HUES48 (cell line): Measurements from ENCODE around the gene PLVAP.

Source experiments
- H3K27ac ChIP-seq: one replicate; pipeline ENCODE4 v1.7.0; 2013; ENCODE audit warnings: low read depth, low read length, inconsistent platforms
- H3K27me3 ChIP-seq: 2 replicates; pipeline ENCODE4 v1.6.1; 2013; ENCODE audit warnings: mild to moderate bottlenecking, low read length; ENCODE audit not compliant: control insufficient read depth, insufficient read depth
- H3K36me3 ChIP-seq: 2 replicates; pipeline ENCODE4 v1.6.1; 2013; ENCODE audit warnings: low read length; ENCODE audit not compliant: control insufficient read depth, insufficient read depth
- H3K4me1 ChIP-seq: 2 replicates; pipeline ENCODE4 v1.6.1; 2013; ENCODE audit warnings: mild to moderate bottlenecking, low read length; ENCODE audit not compliant: control insufficient read depth, insufficient read depth
- H3K4me3 ChIP-seq: 2 replicates; pipeline ENCODE4 v1.5.1; 2013; ENCODE audit warnings: mild to moderate bottlenecking, low read depth, low read length
- H3K9ac ChIP-seq: 2 replicates; pipeline ENCODE4 v1.6.1; 2013; ENCODE audit warnings: mild to moderate bottlenecking, low read depth, low read length, moderate library complexity
- H3K9me3 ChIP-seq: 2 replicates; pipeline ENCODE4 v1.6.1; 2013; ENCODE audit warnings: low read length; ENCODE audit not compliant: control insufficient read depth, insufficient read depth

Gene PLVAP

GRCh38 chr19:17332677-17333581 is 44.2 kb downstream of the PLVAP start:
- H3K9me3 ChIP-seq = no peaks in the 10 kb centered on the region
- H3K36me3 ChIP-seq = no peaks in the 10 kb centered on the region
- no peaks in the 10 kb centered on the region; the same call in 1 of the 2 replicates for H3K27me3 ChIP-seq
- no peak overlapping the region for H3K27ac ChIP-seq
- H3K9ac ChIP-seq = no peak overlapping the region
- H3K4me1 ChIP-seq = 0 out of 2 replicates have a peak, but pooled peaks cover 3% of the 10 kb centered on the region
- H3K4me3 ChIP-seq = no peak overlapping the region; the same call in 1 of the 2 replicates

- H3K4me1 ChIP-seq = 0 out of 2 replicates have a peak, but pooled peaks cover 3% of the 10 kb centered on the region
These were observed 44.8 kb downstream of the PLVAP start for GRCh38 chr19:17332360-17332676.

GRCh38 chr19:17331045-17331558 is 46.0 kb downstream of the PLVAP start:
- H3K27ac ChIP-seq = no peak overlapping the region
- peaks cover 8% of the 10 kb centered on the region for H3K36me3 ChIP-seq
- H3K9me3 ChIP-seq = no peaks in the 10 kb centered on the region
- no peaks in the 10 kb centered on the region; the same call in 1 of the 2 replicates for H3K27me3 ChIP-seq
- no peak overlapping the region for H3K4me3 ChIP-seq
- H3K4me1 ChIP-seq = 0 out of 2 replicates have a peak, but pooled peaks cover 3% of the 10 kb centered on the region
- no peak overlapping the region for H3K9ac ChIP-seq

More at GRCh38 chr19:17332360-17332676, 44.8 kb downstream of the PLVAP start:
- no peak overlapping the region for H3K4me3 ChIP-seq
- no peak overlapping the region for H3K9ac ChIP-seq
- H3K36me3 ChIP-seq = no peaks in the 10 kb centered on the region
- no peaks in the 10 kb centered on the region for H3K9me3 ChIP-seq
- H3K27me3 ChIP-seq = no peaks in the 10 kb centered on the region; the same call in 1 of the 2 replicates
- no peak overlapping the region for H3K27ac ChIP-seq

GRCh38 chr19:17330262-17331044 is 46.7 kb downstream of the PLVAP start:
- Histone ChIP-seq H3K36me3 (peaks cover 10% of the 10 kb centered on the region), H3K4me1 (0 out of 2 replicates have a peak, but pooled peaks cover 3% of the 10 kb centered on the region), H3K9me3 (no peaks in the 10 kb centered on the region), H3K27me3 (no peaks in the 10 kb centered on the region; the same call in 1 of the 2 replicates), H3K4me3 (no peak overlapping the region), H3K27ac (no peak overlapping the region), H3K9ac (no peak overlapping the region)

- 0 out of 2 replicates have a peak, but pooled peaks cover 3% of the 10 kb centered on the region for H3K4me1 ChIP-seq
- H3K36me3 ChIP-seq = peaks cover 17% of the 10 kb centered on the region
- H3K9ac ChIP-seq = no peak overlapping the region
- H3K27ac ChIP-seq = no peak overlapping the region
- H3K27me3 ChIP-seq = no peaks in the 10 kb centered on the region; the same call in 1 of the 2 replicates
- no peak overlapping the region for H3K4me3 ChIP-seq
- no peaks in the 10 kb centered on the region for H3K9me3 ChIP-seq
These were observed 47.5 kb downstream of the PLVAP start for GRCh38 chr19:17329366-17330261.

GRCh38 chr19:17328517-17329365 is 48.4 kb downstream of the PLVAP start:
- peak overlapping the region; percentile 89 for H3K27ac ChIP-seq
- 0 out of 2 replicates have a peak, but pooled peaks cover 3% of the 10 kb centered on the region for H3K4me1 ChIP-seq
- H3K9me3 ChIP-seq = no peaks in the 10 kb centered on the region
- H3K9ac ChIP-seq = peak overlapping the region; percentile 45; the same call in 1 of the 2 replicates
- H3K4me3 ChIP-seq = peak overlapping the region; percentile 65
- H3K27me3 ChIP-seq = no peaks in the 10 kb centered on the region; the same call in 1 of the 2 replicates
- peaks cover 22% of the 10 kb centered on the region for H3K36me3 ChIP-seq

- Histone ChIP-seq H3K4me3 (peak overlapping the region; percentile 65), H3K36me3 (peaks cover 22% of the 10 kb centered on the region), H3K4me1 (0 out of 2 replicates have a peak, but pooled peaks cover 3% of the 10 kb centered on the region), H3K27ac (peak overlapping the region; percentile 89), H3K9ac (peak overlapping the region; percentile 45; the same call in 1 of the 2 replicates), H3K9me3 (no peaks in the 10 kb centered on the region), H3K27me3 (no peaks in the 10 kb centered on the region; the same call in 1 of the 2 replicates)
These were observed 49.3 kb downstream of the PLVAP start for GRCh38 chr19:17327654-17328516.

- H3K9ac ChIP-seq = no peak overlapping the region; the same call in 1 of the 2 replicates
- peak overlapping the region; percentile 65 for H3K4me3 ChIP-seq
- no peaks in the 10 kb centered on the region; the same call in 1 of the 2 replicates for H3K27me3 ChIP-seq
- 0 out of 2 replicates have a peak, but pooled peaks cover 3% of the 10 kb centered on the region for H3K4me1 ChIP-seq
- H3K9me3 ChIP-seq = no peaks in the 10 kb centered on the region
- H3K27ac ChIP-seq = peak overlapping the region; percentile 89
- peaks cover 22% of the 10 kb centered on the region for H3K36me3 ChIP-seq
These were observed 50.0 kb downstream of the PLVAP start for GRCh38 chr19:17327068-17327653.
